HG03520 (cell line): ENCODE data around the gene GPR15.

ENCODE experiments used
- ATAC-seq: cut with Tn5 transposase; IDR thresholded peaks from one replicate; pipeline ENCODE4 v1.9.1; 2021; ENCODE audit warnings: mild to moderate bottlenecking, moderate library complexity; ENCODE audit not compliant: unreplicated experiment

Gene GPR15

DNA sequence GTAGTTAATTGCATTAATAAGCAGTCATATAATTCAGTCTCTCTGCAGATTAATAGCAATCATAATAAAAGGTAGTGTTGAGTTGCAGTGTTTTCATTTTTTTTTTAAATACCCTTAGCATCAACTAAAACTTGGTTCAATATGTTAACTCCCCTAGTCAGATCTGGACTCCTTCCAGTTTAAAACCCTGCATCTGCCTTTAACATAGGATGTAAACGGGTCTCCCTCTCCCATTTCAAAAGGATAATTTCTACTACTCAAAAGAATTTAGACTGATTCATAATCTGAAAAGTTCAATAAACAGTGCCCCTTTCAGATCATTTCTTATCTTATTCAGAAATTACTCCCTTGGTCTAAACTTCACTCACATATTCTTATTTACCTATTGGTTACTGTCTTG, 50.3 kb downstream of the GPR15 start:
- ATAC-seq: no peak

DNA sequence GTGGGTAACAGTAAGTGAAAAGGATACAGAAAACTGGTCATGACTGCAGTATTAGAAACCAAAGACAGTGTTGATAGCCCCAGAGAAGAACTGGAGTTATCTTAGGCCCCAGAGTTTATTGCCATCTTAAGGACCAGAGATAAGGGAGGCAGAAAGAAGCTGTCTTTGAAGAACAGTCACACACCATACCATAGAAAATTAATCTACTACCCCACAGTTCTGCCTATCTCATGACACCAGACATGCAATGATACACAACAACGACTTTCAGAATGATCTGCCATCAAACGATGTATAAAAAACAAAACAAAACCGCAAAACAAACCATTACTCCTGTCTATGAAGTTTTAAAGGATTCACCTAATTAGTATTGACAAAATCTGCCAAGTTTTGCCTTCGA, 52.0 kb downstream of the GPR15 start:
- ATAC-seq: no peak
